K562 (cell line): ENCODE measurements around the gene LIX1L. TPM values are rescaled to one million over a fixed set of nuclear protein-coding genes. Genes with fewer than 3 reads are reported as not detected.

Experiments used
- ATAC-seq: fragments of 200-7000 bp; cut with Tn5 transposase; 3 replicates; pipeline ENCODE4 v1.9.1; 2020; ENCODE audit warnings: moderate library complexity
- BruUV-seq: library from RNA; stranded (reverse); fragments of 400-500 nt; replicated peaks from 2 replicates; lab custom pipeline; 2021; lab: Mats Ljungman, UMichigan
- CTCF ChIA-PET: fragments of 300-600 bp; formaldehyde crosslinking; extraction: SDS; loops from one replicate; lab custom pipeline; 2021; ENCODE audit warnings: low intra/inter-chr PET ratio; lab: Yijun Ruan, JAX
- POLR2A ChIA-PET: fragments of 300-600, 350-650 bp; sonication (Branson Sonifier 250); formaldehyde crosslinking; extraction: SDS; loops from one replicate; lab custom pipeline; 2021; ENCODE audit warnings: antibody characterized with exemption, inconsistent platforms; lab: Yijun Ruan, JAX
- DNase-seq, 4 experiments: peaks; one replicate each; pipeline versions ENCODE4 v3.0.0 to v3.0.0-alpha.2; 2011 to 2018; ENCODE audit warnings: low spot score in 3 of 4, mixed read lengths in 3 of 4; ENCODE audit errors: extremely low read depth in 1 of 4
- FAIRE-seq: peaks from 2 replicates; lab custom pipeline; 2011; peaks lifted over from hg19 to GRCh38; lab: Jason Lieb, UNC
- H2AFZ ChIP-seq: 2 replicates; pipeline ENCODE4 v1.6.0; 2011; ENCODE audit warnings: low read depth, low read length, control low read depth, inconsistent platforms
- H3K27ac ChIP-seq: fragments of 200-600 bp; 3 replicates; pipeline ENCODE4 v1.8.0; 2011; ENCODE audit warnings: low read depth, mild to moderate bottlenecking, control low read depth, inconsistent platforms, low read length, moderate library complexity, mixed read lengths; ENCODE audit errors: extremely low read depth
- H3K27me3 ChIP-seq, 2 experiments: fragments of 300-600 bp in 1 of 2; 2 replicates in 1 of 2; 3 replicates in 1 of 2; pipeline versions ENCODE4 v1.6.0 to v1.8.0; 2011; ENCODE audit warnings: inconsistent platforms in 2 of 2, low read length in 2 of 2, mild to moderate bottlenecking in 1 of 2, mixed read lengths in 1 of 2, moderate library complexity in 1 of 2; ENCODE audit not compliant: control insufficient read depth in 2 of 2, insufficient read depth in 2 of 2
- H3K36me3 ChIP-seq: fragments of 300-600 bp; 3 replicates; pipeline ENCODE4 v1.8.0; 2011; ENCODE audit warnings: mild to moderate bottlenecking, low read length, inconsistent platforms; ENCODE audit not compliant: control insufficient read depth, insufficient read depth
- H3K4me1 ChIP-seq, 2 experiments: fragments of 200-600 bp in 1 of 2; replicated peaks in 1 of 2; 2 replicates in 1 of 2; 3 replicates in 1 of 2; pipeline versions ENCODE4 v1.5.1 to v1.8.0; 2011; ENCODE audit warnings: inconsistent platforms in 2 of 2, low read length in 2 of 2, mild to moderate bottlenecking in 1 of 2, mixed read lengths in 1 of 2, moderate library complexity in 1 of 2; ENCODE audit not compliant: control insufficient read depth in 2 of 2, insufficient read depth in 2 of 2
- H3K4me2 ChIP-seq: 2 replicates; pipeline ENCODE4 v1.6.1; 2011; ENCODE audit warnings: low read length, control low read depth, inconsistent platforms, mixed read lengths; ENCODE audit not compliant: insufficient read depth
- H3K4me3 ChIP-seq: fragments of 200-600 bp; sonication (generic), shearing (Covaris generic); 2 replicates; pipeline ENCODE4 v1.5.1; 2016; ENCODE audit warnings: control low read depth, inconsistent platforms
- H3K79me2 ChIP-seq: fragments of 200-600 bp; 3 replicates; pipeline ENCODE4 v1.8.0; 2011; ENCODE audit warnings: low read length, inconsistent platforms; ENCODE audit not compliant: control insufficient read depth, insufficient read depth
- H3K9ac ChIP-seq, 2 experiments: 2 replicates each; pipeline versions ENCODE4 v1.6.0 to v1.6.1; 2011; ENCODE audit warnings: low read depth in 2 of 2, low read length in 2 of 2, control low read depth in 1 of 2, inconsistent platforms in 1 of 2, mild to moderate bottlenecking in 1 of 2, mixed read lengths in 1 of 2; ENCODE audit not compliant: insufficient read depth in 1 of 2
- H3K9me1 ChIP-seq: one replicate; pipeline ENCODE4 v1.6.0; 2011; ENCODE audit warnings: inconsistent platforms, mild to moderate bottlenecking, low read length, moderate library complexity; ENCODE audit not compliant: control insufficient read depth, insufficient read depth
- H3K9me3 ChIP-seq: replicated peaks from 2 replicates; pipeline ENCODE4 v1.5.1; 2011; ENCODE audit warnings: low read depth, low read length, inconsistent platforms; ENCODE audit not compliant: control insufficient read depth, insufficient read depth
- H4K20me1 ChIP-seq: replicated peaks from 2 replicates; pipeline ENCODE4 v1.6.1; 2011; ENCODE audit warnings: low read length, inconsistent platforms, mixed read lengths; ENCODE audit not compliant: control insufficient read depth, insufficient read depth
- CBX5 ChIP-seq: IDR thresholded peaks from 2 replicates; pipeline ENCODE4 v1.6.1; 2014; ENCODE audit warnings: low read depth, borderline replicate concordance
- POLR2G ChIP-seq: fragments of 200-400 bp; formaldehyde crosslinking; IDR thresholded peaks from 2 replicates; pipeline ENCODE4 v1.6.1; 2017; ENCODE audit warnings: low read depth, mild to moderate bottlenecking, antibody characterized with exemption, low read length, moderate library complexity
- SMAD2 ChIP-seq: fragments of 150-350 bp; IDR thresholded peaks from 2 replicates; pipeline ENCODE4 v1.6.1; 2014; ENCODE audit warnings: low read depth, mild to moderate bottlenecking, low read length
- ZKSCAN1 ChIP-seq: fragments of 150-350 bp; IDR thresholded peaks from 2 replicates; pipeline ENCODE4 v1.6.1; 2016; ENCODE audit warnings: low read depth, low read length
- ZNF609 ChIP-seq: sonication (generic); formaldehyde crosslinking; IDR thresholded peaks from 2 replicates; pipeline ENCODE4 v1.8.1; 2023; ENCODE audit warnings: missing genetic modification reagents, mild to moderate bottlenecking, borderline replicate concordance
- WGBS: fragments of 100-300 bp; shearing (Covaris generic); methylation state at CpG from one replicate; pipeline ENCODE4 v1.1.6; 2016; ENCODE audit warnings: low coverage, mixed read lengths; ENCODE audit not compliant: insufficient coverage; ENCODE audit errors: missing lambda C conversion rate; 5-methylcytosine and 5-hydroxymethylcytosine counted together
- in situ Hi-C: fragments of 300-500 bp; cut with MboI; formaldehyde crosslinking; loops from 4 replicates; pipeline ENCODE4 v1.15.0; 2018; ENCODE audit warnings: inconsistent platforms, mixed read lengths
- intact Hi-C: fragments of 100-400 bp; cut with micrococcal nuclease; formaldehyde crosslinking; loops from 2 replicates; pipeline ENCODE4 v1.14.2; 2022
- polyA plus RNA-seq, 8 experiments: library from polyadenylated mRNA; depleted of rRNA in 4 of 8; stranded (reverse) in 5 of 8; unstranded in 3 of 8; fragments of >200 nt; fragmentation: Nextera tagmentation in 2 of 8; fragmentation: Illumina TruSeq in 1 of 8; extraction: Ambion mirVana in 2 of 8; extraction: Trizol in 1 of 8; gene quantifications; 2 replicates each; pipeline versions ENCODE4 v1.2.1 to v1.2.3, GENCODE V29; 2011 to 2014; ENCODE audit warnings: inconsistent platforms in 1 of 8, missing spikeins in 1 of 8
- total RNA-seq, 7 experiments: library from RNA; depleted of rRNA in 6 of 7; stranded (reverse); fragments of >200 nt in 6 of 7; fragmentation: Illumina TruSeq in 2 of 7; extraction: Trizol in 2 of 7; gene quantifications; 2 replicates each; pipeline versions ENCODE4 v1.2.1 to v1.2.3, GENCODE V29; 2011 to 2021; ENCODE audit warnings: low replicate concordance in 1 of 7

Gene LIX1L
- total and polyA plus RNA-seq, 9 of the 15 experiments (the other 6 are each of a cell fraction or from before 2014, with no cell fraction given) = 4.6 to 26.5 (median 12.5) TPM

DNA sequence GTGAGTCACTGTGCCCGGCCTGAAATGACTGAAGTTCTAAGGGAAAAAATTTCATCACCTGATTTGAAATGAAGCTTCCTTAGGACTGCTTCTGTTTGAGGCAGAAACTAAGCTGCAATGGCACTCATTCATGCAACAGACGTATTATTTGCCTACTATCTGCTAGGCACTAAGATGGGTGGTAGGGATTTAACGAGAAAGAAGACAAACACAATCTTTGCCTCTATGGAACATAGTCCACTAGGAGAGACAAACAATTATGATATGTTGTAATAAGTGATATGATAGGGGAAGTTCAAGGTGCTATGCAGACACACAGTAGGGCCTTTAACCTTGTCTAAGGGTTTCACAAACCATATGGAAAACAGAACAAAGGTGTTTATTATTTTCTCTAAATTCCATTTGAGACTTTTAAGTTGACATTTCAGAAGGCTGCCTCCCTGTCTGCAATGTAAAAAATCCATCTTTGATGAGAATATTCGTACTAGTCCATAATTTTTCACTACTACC is 11.3 kb downstream of the LIX1L start:
- no peak overlapping the region for H3K9ac ChIP-seq
- ChIA-PET POLR2A (no interaction called here), CTCF (no interaction called here)
- no peak overlapping the region for H3K4me3 ChIP-seq
- DNase-seq (no peak), ATAC-seq (no peak), FAIRE-seq (no peak)
- no peaks in the 10 kb centered on the region for H4K20me1 ChIP-seq
- H3K27ac ChIP-seq = no peak overlapping the region
- H3K4me1 ChIP-seq = peaks cover 0 to 3% of the 10 kb centered on the region in 2 experiments; a peak in 3 of 5 replicates
- H3K9me3 ChIP-seq = no peaks in the 10 kb centered on the region
- intact Hi-C loops (no loop called here), in situ Hi-C loops (no loop called here)
- H3K36me3 ChIP-seq = peaks cover 15% of the 10 kb centered on the region; the same call in 1 of the 3 replicates
- WGBS = 88% methylated on average over 4 of the region's 4 CpGs
- no peaks in the 10 kb centered on the region for H3K9me1 ChIP-seq
- no peak overlapping the region for H2AFZ ChIP-seq
- no peaks in the 10 kb centered on the region for H3K27me3 ChIP-seq
- TF ChIP-seq CBX5 = no peak
- peak; percentile 84 for TF ChIP-seq ZKSCAN1
- no peak for TF ChIP-seq SMAD2
- no peak for TF ChIP-seq ZNF609 (CRISPR knock-in tag)
- no peak for TF ChIP-seq POLR2G
- H3K79me2 ChIP-seq = no peaks in the 10 kb centered on the region
- BruUV-seq = no TSS peak
- H3K4me2 ChIP-seq = no peak overlapping the region
